Upper lobe of left lung (tissue), 6 donors: ENCODE measurements around the gene MRC2. TPM values are rescaled to one million over a fixed set of nuclear protein-coding genes. Genes with fewer than 3 reads are reported as not detected.
A peak's percentile ranks its signal among the peaks of the same experiment; 100 is the strongest.

Experiments
- ATAC-seq, 2 donors: fragments of 200-7000 bp; cut with Tn5 transposase; one replicate each; pipeline ENCODE4 v1.9.1; 2022; ENCODE audit warnings: mild to moderate bottlenecking in 2 of 2, moderate library complexity in 2 of 2; ENCODE audit not compliant: low FRiP score in 2 of 2
- DNase-seq, 2 donors: peaks; one replicate each; pipeline ENCODE4 v3.0.0-alpha.2; 2019 to 2020
- H3K27ac ChIP-seq, 4 donors: fragments of 200-600 bp; sonication (generic); one replicate each; pipeline ENCODE4 v1.5.1; 2016 to 2019
- H3K27me3 ChIP-seq, 4 donors: fragments of 200-600 bp; sonication (generic); one replicate each; pipeline ENCODE4 v1.5.1; 2017 to 2019
- H3K36me3 ChIP-seq, 4 donors: fragments of 200-600 bp; sonication (generic); one replicate each; pipeline ENCODE4 v1.5.1; 2016 to 2019
- H3K4me1 ChIP-seq, 4 donors: fragments of 200-600 bp; sonication (generic); one replicate each; pipeline ENCODE4 v1.5.1; 2018 to 2019
- H3K4me3 ChIP-seq, 4 donors: fragments of 200-600 bp; sonication (generic); one replicate each; pipeline ENCODE4 v1.5.1; 2017 to 2019; ENCODE audit warnings: mild to moderate bottlenecking in 2 of 4, moderate library complexity in 1 of 4
- H3K9me3 ChIP-seq, 4 donors: fragments of 200-600 bp; sonication (generic); one replicate each; pipeline ENCODE4 v1.5.1; 2018 to 2019
- CTCF ChIP-seq, 6 experiments: fragments of 450-650 bp in 4 of 6; fragments of 200-600 bp in 2 of 6; sonication (generic) in 2 of 6; IDR thresholded peaks; one replicate each; pipeline ENCODE4 v1.5.1; 2016 to 2019; ENCODE audit warnings: antibody characterized with exemption in 6 of 6
- EP300 ChIP-seq, 4 donors: sonication (generic); formaldehyde crosslinking; IDR thresholded peaks; one replicate each; pipeline ENCODE4 v1.5.1; 2017; ENCODE audit warnings: antibody characterized with exemption in 4 of 4, control low read depth in 2 of 4
- POLR2A ChIP-seq, 4 donors: fragments of 450-650 bp; IDR thresholded peaks; one replicate each; pipeline ENCODE4 v1.5.1; 2016 to 2017; ENCODE audit warnings: antibody characterized with exemption in 4 of 4, mild to moderate bottlenecking in 2 of 4
- POLR2AphosphoS5 ChIP-seq, 2 donors: sonication (generic); formaldehyde crosslinking; IDR thresholded peaks; one replicate each; pipeline ENCODE4 v1.5.1; 2017; ENCODE audit warnings: antibody characterized with exemption in 2 of 2
- WGBS, 2 donors: methylation state at CpG; one replicate each; pipeline ENCODE4 v1.1.5; 2017 to 2018; 5-methylcytosine and 5-hydroxymethylcytosine counted together
- total RNA-seq, 6 donors: library from RNA; depleted of rRNA in 4 of 6; stranded (reverse); fragments of >200 nt in 4 of 6; gene quantifications; one replicate each; pipeline versions ENCODE4 v1.1.0 to v1.2.1, GENCODE V29; 2016 to 2021
- donor health status: DM: no; HTN: no; CAD: no; lungs with moderate emphysema.
- donor health status: DM: no; HTN: yes; CAD: no; lungs with severe emphysema.

Gene MRC2
- total RNA-seq, 6 donors from 2014 or later: 32.1 to 185 (median 116) TPM

GRCh38 chr17:62648251-62648955 is 20.9 kb downstream of the MRC2 start:
- Histone ChIP-seq H3K36me3 (no peaks in the 10 kb centered on the region), H3K4me1 (peaks cover 18 to 36% (median 31%) of the 10 kb centered on the region in 4 donors), H3K27ac (peak overlapping the region; percentile 25 to 60 (median 52)), H3K27me3 (no peaks in the 10 kb centered on the region), H3K9me3 (no peaks in the 10 kb centered on the region), H3K4me3 (no peak overlapping the region)
- TF ChIP-seq POLR2A (IDR thresholded peaks at IDR 0.05) (no peak), CTCF (IDR thresholded peaks at IDR 0.05) (no peak), POLR2AphosphoS5 (IDR thresholded peaks at IDR 0.05) (no peak), EP300 (IDR thresholded peaks at IDR 0.05) (no peak)
- 40 to 51% methylated on average over 14 to 15 of the region's 15 CpGs for WGBS, 2 donors
- ATAC-seq (peak in 1 of 2 donors; percentile 43), DNase-seq (peak in 1 of 2 donors; percentile 28)

GRCh38 chr17:62648956-62649294 is 21.5 kb downstream of the MRC2 start:
- H3K36me3 ChIP-seq: no peaks in the 10 kb centered on the region
- H3K27ac ChIP-seq: peak overlapping the region; percentile 25 to 60 (median 52)
- H3K27me3 ChIP-seq: no peaks in the 10 kb centered on the region
- H3K4me1 ChIP-seq: peaks cover 23 to 41% (median 36%) of the 10 kb centered on the region in 4 donors
- H3K9me3 ChIP-seq: no peaks in the 10 kb centered on the region
- DNase-seq: no peak
- 42 to 59% methylated on average over 5 to 6 of the region's 6 CpGs for WGBS, 2 donors
- no peak overlapping the region for H3K4me3 ChIP-seq
- TF ChIP-seq CTCF (IDR thresholded peaks at IDR 0.05): no peak
- TF ChIP-seq POLR2AphosphoS5 (IDR thresholded peaks at IDR 0.05): no peak
- TF ChIP-seq POLR2A (IDR thresholded peaks at IDR 0.05): no peak
- no peak for TF ChIP-seq EP300 (IDR thresholded peaks at IDR 0.05)
- no peak for ATAC-seq

- Histone ChIP-seq H3K36me3 (no peaks in the 10 kb centered on the region), H3K27ac (peak overlapping the region; percentile 25 to 60 (median 52)), H3K9me3 (no peaks in the 10 kb centered on the region), H3K4me1 (peaks cover 27 to 44% (median 43%) of the 10 kb centered on the region in 4 donors), H3K27me3 (no peaks in the 10 kb centered on the region), H3K4me3 (no peak overlapping the region)
- 88% methylated on average over 7 of the region's 7 CpGs for WGBS, 2 donors
- DNase-seq (no peak), ATAC-seq (no peak)
- TF ChIP-seq CTCF (IDR thresholded peaks at IDR 0.05) (no peak), POLR2A (IDR thresholded peaks at IDR 0.05) (no peak), POLR2AphosphoS5 (IDR thresholded peaks at IDR 0.05) (no peak), EP300 (IDR thresholded peaks at IDR 0.05) (no peak)
Observed at GRCh38 chr17:62649570-62649969, 22.1 kb downstream of the MRC2 start.

- DNase-seq (no peak), ATAC-seq (no peak)
- no peak for TF ChIP-seq EP300 (IDR thresholded peaks at IDR 0.05)
- no peak for TF ChIP-seq POLR2A (IDR thresholded peaks at IDR 0.05)
- no peak for TF ChIP-seq POLR2AphosphoS5 (IDR thresholded peaks at IDR 0.05)
- TF ChIP-seq CTCF (IDR thresholded peaks at IDR 0.05): no peak
- WGBS, 2 donors: 89 to 95% methylated on average over 6 of the region's 6 CpGs
- no peaks in the 10 kb centered on the region for H3K9me3 ChIP-seq
- no peaks in the 10 kb centered on the region for H3K36me3 ChIP-seq
- H3K4me3 ChIP-seq: no peak overlapping the region
- peak overlapping the region in 1 of 4 donors; percentile 84 for H3K27ac ChIP-seq
- H3K4me1 ChIP-seq: peaks cover 27 to 46% (median 45%) of the 10 kb centered on the region in 4 donors
- H3K27me3 ChIP-seq: no peaks in the 10 kb centered on the region
Observed at GRCh38 chr17:62650587-62650986, 23.1 kb downstream of the MRC2 start.
